Coronary artery (tissue), 2 donors: ENCODE results near the gene MYO1D.

Experiments used
- DNase-seq: peaks from one replicate; pipeline ENCODE4 v3.0.0-alpha.2; 2017; ENCODE audit warnings: low spot score
- H3K27ac ChIP-seq, 2 donors: fragments of 200-600 bp; sonication (generic); one replicate each; pipeline ENCODE4 v1.5.1; 2016 to 2019
- H3K4me3 ChIP-seq: fragments of 200-600 bp; sonication (generic); 2 replicates; pipeline ENCODE4 v1.5.1; 2016; ENCODE audit warnings: mild to moderate bottlenecking, moderate library complexity
- TF ChIP-seq, protein P1 (sequence below): fragments of 200-600 bp; sonication (generic); IDR thresholded peaks from one replicate; pipeline ENCODE4 v1.5.1; 2019; ENCODE audit warnings: antibody characterized with exemption

The MYO1D gene

DNA sequence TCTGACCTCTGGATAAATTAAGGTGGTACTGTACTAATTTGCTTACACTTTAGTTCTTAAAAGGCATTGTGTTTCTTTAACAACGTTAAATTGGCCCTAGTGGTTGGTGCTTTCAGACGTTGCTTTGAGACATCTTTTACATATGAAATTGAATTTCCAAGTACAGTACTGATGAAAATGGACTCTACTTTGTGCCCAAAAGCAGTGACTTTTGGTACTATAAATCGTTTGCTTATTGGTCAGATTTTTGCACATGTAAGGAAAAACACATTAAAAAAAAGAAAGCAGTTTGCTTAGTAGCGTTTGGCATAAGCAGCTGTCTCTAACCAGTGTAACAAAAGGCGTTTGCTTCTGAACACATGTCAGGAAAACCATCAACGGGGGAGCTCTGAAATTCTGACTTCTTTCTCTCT lies 250.5 kb downstream of the MYO1D start:
- Histone ChIP-seq H3K4me3 (no peak overlapping the region), H3K27ac (no peak overlapping the region)
- no peak for DNase-seq
- TF ChIP-seq, protein P1, sequence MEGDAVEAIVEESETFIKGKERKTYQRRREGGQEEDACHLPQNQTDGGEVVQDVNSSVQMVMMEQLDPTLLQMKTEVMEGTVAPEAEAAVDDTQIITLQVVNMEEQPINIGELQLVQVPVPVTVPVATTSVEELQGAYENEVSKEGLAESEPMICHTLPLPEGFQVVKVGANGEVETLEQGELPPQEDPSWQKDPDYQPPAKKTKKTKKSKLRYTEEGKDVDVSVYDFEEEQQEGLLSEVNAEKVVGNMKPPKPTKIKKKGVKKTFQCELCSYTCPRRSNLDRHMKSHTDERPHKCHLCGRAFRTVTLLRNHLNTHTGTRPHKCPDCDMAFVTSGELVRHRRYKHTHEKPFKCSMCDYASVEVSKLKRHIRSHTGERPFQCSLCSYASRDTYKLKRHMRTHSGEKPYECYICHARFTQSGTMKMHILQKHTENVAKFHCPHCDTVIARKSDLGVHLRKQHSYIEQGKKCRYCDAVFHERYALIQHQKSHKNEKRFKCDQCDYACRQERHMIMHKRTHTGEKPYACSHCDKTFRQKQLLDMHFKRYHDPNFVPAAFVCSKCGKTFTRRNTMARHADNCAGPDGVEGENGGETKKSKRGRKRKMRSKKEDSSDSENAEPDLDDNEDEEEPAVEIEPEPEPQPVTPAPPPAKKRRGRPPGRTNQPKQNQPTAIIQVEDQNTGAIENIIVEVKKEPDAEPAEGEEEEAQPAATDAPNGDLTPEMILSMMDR: no peak

DNA sequence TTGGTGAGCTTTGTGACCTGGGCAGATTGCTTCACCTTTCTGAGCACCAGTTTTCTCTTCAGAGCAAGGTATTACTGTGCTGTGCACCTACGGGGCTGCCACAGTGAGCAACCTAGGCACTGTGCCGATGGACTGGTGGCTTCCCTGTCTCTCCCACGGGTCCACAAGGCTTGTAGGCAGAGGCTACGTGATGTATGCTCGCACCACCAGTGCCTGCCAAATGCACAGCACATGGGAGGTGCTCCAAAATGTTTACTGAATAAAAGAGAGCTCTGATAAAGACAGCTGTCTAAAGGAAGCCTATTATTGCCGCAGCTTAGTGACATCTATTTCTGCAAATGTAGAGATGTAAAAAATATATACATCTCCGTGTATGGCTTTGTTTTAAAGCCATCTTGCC lies 251.0 kb downstream of the MYO1D start:
- no peak for DNase-seq
- no peak overlapping the region for H3K27ac ChIP-seq
- TF ChIP-seq, protein P1: no peak
- H3K4me3 ChIP-seq: no peak overlapping the region

DNA sequence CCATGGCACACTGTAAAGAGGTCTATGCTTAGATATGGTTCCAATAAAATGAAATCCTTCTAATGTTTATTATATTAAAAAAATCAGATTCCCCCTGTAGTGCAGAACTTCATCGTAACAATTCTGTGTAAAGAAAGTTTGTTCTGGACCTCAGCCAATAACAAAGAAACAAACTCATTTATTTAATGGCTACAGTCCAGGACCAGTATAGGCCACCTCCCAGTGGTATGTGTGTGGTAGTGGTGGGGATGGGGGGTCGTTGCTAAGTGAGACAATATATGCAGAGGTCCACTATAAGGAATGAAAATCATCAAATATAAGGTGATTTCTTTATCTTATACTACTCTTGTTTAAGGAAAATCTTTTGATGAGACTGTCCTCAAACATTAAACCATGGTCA lies 253.7 kb downstream of the MYO1D start:
- Histone ChIP-seq H3K4me3 (no peak overlapping the region), H3K27ac (no peak overlapping the region)
- TF ChIP-seq, protein P1: no peak
- no peak for DNase-seq

DNA sequence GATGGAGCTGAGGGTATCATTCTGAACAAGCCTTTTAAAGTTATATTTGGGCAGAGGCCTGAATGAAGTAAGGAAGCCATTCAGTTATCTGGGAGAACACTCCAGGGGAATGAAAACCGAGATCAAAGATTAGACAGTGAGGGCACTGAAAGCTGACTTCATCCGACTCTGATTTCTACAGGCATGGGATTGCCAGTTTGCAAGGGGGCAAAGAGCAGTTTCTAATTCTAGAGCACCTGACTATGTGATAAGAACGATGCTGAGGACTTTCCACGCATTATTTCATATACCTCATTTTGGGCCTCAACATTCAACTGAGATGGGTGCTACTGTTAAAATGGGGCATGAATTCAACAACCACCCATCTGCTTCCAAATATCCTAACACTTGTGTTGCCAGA lies 254.4 kb downstream of the MYO1D start:
- Histone ChIP-seq H3K4me3 (no peak overlapping the region), H3K27ac (no peak overlapping the region)
- TF ChIP-seq, protein P1: no peak
- no peak for DNase-seq

DNA sequence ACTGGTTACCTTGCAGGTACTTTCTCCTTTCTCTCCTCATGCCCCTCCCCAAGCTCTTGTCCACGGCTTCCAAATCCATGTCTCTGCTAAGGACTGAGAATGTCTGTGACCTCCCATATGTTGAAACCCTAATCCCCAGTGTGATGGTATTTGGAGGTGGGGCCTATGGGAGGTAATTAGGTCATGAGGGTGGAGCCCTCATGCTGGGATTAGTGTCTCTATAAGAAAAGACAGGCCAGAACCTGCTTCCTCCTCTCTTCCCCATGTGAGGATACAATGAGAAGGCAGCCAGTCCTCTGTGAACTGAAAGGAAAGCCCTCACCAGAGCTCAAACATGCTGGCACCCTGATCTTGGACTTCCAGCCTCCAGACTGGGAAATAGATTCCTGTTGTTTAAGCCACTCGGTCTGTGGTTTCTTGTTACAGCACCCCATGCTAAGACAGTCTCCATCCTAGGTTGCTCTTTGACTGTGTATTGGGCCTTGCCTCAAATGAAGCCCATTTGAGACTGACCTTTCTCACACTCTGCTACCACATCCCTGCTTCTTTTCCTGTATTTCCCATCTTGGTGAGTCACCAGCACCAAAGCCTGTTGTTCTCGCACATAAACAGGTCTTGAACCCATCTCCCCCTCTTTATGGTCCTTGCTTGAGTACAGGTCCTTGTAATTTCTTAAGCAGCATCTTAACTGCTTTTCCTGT lies 255.2 kb downstream of the MYO1D start:
- TF ChIP-seq, protein P1: no peak
- DNase-seq: no peak

DNA sequence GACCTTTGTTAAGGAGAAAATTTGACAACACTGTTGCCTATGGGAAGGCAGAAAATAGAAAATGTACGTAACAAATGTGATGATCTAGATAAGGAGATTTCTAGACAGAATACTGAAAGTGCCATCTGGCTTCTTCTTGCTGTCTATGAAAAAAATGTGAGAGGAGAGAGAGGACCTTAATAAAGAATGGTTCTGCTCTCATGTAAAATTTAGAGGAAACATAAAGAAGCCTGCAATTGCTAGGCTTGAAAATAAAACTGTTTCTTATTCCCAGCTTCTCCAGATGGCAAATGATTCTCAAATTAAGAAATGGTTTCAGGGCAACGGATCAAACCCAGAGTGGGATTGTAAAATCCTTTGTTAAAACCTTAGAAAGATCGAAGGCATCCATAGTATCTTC lies 261.6 kb downstream of the MYO1D start:
- no peak overlapping the region for H3K27ac ChIP-seq
- no peak for DNase-seq
- TF ChIP-seq, protein P1: no peak
- H3K4me3 ChIP-seq: no peak overlapping the region

More for the DNA sequence above, 255.2 kb downstream of the MYO1D start:
- H3K4me3 ChIP-seq: no peak overlapping the region
- H3K27ac ChIP-seq: no peak overlapping the region

DNA sequence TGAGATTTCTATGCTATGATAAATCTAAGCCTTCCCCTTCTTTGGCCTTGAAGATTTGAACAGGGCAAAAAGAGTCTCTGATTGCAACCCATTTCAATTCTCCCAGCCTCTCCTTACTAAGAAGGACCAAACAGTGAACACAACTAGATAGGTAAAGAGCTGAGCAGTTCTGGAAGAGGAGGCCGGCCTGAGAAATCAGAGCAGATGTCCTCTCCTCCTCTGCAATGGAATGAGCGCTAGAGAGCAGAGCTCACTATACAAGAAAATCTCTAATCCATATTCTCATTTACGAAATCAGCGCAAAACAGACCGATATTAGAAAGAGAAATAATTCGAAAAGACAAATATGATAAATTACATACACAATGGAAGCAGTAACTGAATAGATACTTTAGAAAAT lies 266.0 kb downstream of the MYO1D start:
- Histone ChIP-seq H3K4me3 (no peak overlapping the region), H3K27ac (no peak overlapping the region)
- TF ChIP-seq, protein P1: no peak
- no peak for DNase-seq
